ENCODE measurements around the gene TTLL5.

Gene TTLL5

GRCh38 chr14:75742867-75743266, 81.8 kb downstream of the TTLL5 start:
- DNase-seq, result no peak

- DNase-seq, result no peak
Measured at GRCh38 chr14:75747899-75748298, 86.9 kb downstream of the TTLL5 start.

- DNase-seq, result no peak
Measured at GRCh38 chr14:75748336-75748735, 87.3 kb downstream of the TTLL5 start.

- DNase-seq, result no peak
Measured at GRCh38 chr14:75751296-75751695, 90.2 kb downstream of the TTLL5 start.

GRCh38 chr14:75752086-75752485, 91.0 kb downstream of the TTLL5 start:
- no peak for DNase-seq

- DNase-seq, result no peak
Measured at GRCh38 chr14:75752907-75753594, 92.0 kb downstream of the TTLL5 start.

- DNase-seq, result no peak
Measured at GRCh38 chr14:75753696-75754095, 92.7 kb downstream of the TTLL5 start.

GRCh38 chr14:75757644-75758402, 96.8 kb downstream of the TTLL5 start:
- no peak for DNase-seq

- DNase-seq, result no peak
Measured at GRCh38 chr14:75764020-75764419, 103.0 kb downstream of the TTLL5 start.

- DNase-seq, result no peak
Measured at GRCh38 chr14:75769047-75769685, 108.1 kb downstream of the TTLL5 start.

- DNase-seq, result no peak
Measured at GRCh38 chr14:75770635-75771034, 109.6 kb downstream of the TTLL5 start.

- no peak for DNase-seq
Measured at GRCh38 chr14:75771595-75771994, 110.5 kb downstream of the TTLL5 start.

- no peak for DNase-seq
Measured at GRCh38 chr14:75773046-75773445, 112.0 kb downstream of the TTLL5 start.

- DNase-seq, result no peak
Measured at GRCh38 chr14:75781096-75781495, 120.0 kb downstream of the TTLL5 start.

GRCh38 chr14:75783184-75783583, 122.1 kb downstream of the TTLL5 start:
- no peak for DNase-seq

GRCh38 chr14:75783602-75784313, 122.7 kb downstream of the TTLL5 start:
- no peak for DNase-seq

- DNase-seq, result no peak
Measured at GRCh38 chr14:75784314-75784686, 123.3 kb downstream of the TTLL5 start.

GRCh38 chr14:75793806-75794205, 132.8 kb downstream of the TTLL5 start:
- DNase-seq, result peak; percentile 5

- DNase-seq, result peak; percentile 56
Measured at GRCh38 chr14:75794615-75795038, 133.6 kb downstream of the TTLL5 start.

GRCh38 chr14:75800792-75801191, 139.7 kb downstream of the TTLL5 start:
- DNase-seq, result peak; percentile 6

GRCh38 chr14:75802486-75802885, 141.4 kb downstream of the TTLL5 start:
- DNase-seq, result no peak

GRCh38 chr14:75803765-75804164, 142.7 kb downstream of the TTLL5 start:
- DNase-seq, result no peak

- DNase-seq, result no peak
Measured at GRCh38 chr14:75804570-75805275, 143.7 kb downstream of the TTLL5 start.

Data from DMS53 (cell line).